GM18858 (cell line): ENCODE measurements around the gene B3GALT6.

ENCODE experiments used
- ATAC-seq: cut with Tn5 transposase; IDR thresholded peaks from one replicate; pipeline ENCODE4 v1.9.1; 2021; ENCODE audit not compliant: unreplicated experiment

Gene B3GALT6

GRCh38 chr1:1215881-1216605 lies 16.0 kb upstream of the B3GALT6 start:
- ATAC-seq: no peak

GRCh38 chr1:1216770-1217620 lies 15.0 kb upstream of the B3GALT6 start:
- ATAC-seq: no peak

GRCh38 chr1:1217621-1218523 lies 14.2 kb upstream of the B3GALT6 start:
- ATAC-seq: no peak

GRCh38 chr1:1218524-1219200 lies 13.4 kb upstream of the B3GALT6 start:
- no peak for ATAC-seq

- ATAC-seq: no peak
Measured at GRCh38 chr1:1219341-1219740, 12.7 kb upstream of the B3GALT6 start.

GRCh38 chr1:1220197-1220596 lies 11.8 kb upstream of the B3GALT6 start:
- no peak for ATAC-seq

- no peak for ATAC-seq
Measured at GRCh38 chr1:1221887-1222574, 10.0 kb upstream of the B3GALT6 start.

GRCh38 chr1:1222575-1223225 lies 9.3 kb upstream of the B3GALT6 start:
- no peak for ATAC-seq

GRCh38 chr1:1223321-1223720 lies 8.7 kb upstream of the B3GALT6 start:
- no peak for ATAC-seq

GRCh38 chr1:1223891-1224290 lies 8.1 kb upstream of the B3GALT6 start:
- ATAC-seq: no peak

- no peak for ATAC-seq
Measured at GRCh38 chr1:1225238-1225845, 6.7 kb upstream of the B3GALT6 start.

GRCh38 chr1:1225913-1226312 lies 6.1 kb upstream of the B3GALT6 start:
- ATAC-seq: no peak

- ATAC-seq: no peak
Measured at GRCh38 chr1:1226566-1227362, 5.3 kb upstream of the B3GALT6 start.

GRCh38 chr1:1227386-1227785 lies 4.7 kb upstream of the B3GALT6 start:
- ATAC-seq: no peak

- no peak for ATAC-seq
Measured at GRCh38 chr1:1228187-1228586, 3.9 kb upstream of the B3GALT6 start.

GRCh38 chr1:1228596-1229321 lies 3.3 kb upstream of the B3GALT6 start:
- ATAC-seq: no peak

GRCh38 chr1:1229770-1230169 lies 2.3 kb upstream of the B3GALT6 start:
- ATAC-seq: no peak
